Lower leg skin (tissue), 4 donors: Measurements from ENCODE around the gene DIAPH1. TPM values are rescaled to one million over a fixed set of nuclear protein-coding genes. Genes with fewer than 3 reads are reported as not detected.

Experiments used
- DNase-seq, 2 donors: peaks; one replicate each; pipeline ENCODE4 v3.0.0-alpha.2; 2019; ENCODE audit warnings: low spot score in 2 of 2
- H3K4me3 ChIP-seq: fragments of 200-600 bp; sonication (generic); 2 replicates; pipeline ENCODE4 v1.5.1; 2017; ENCODE audit warnings: mild to moderate bottlenecking, low read depth; ENCODE audit not compliant: poor library complexity, severe bottlenecking
- POLR2A ChIP-seq, 2 donors: fragments of 450-650 bp; IDR thresholded peaks; one replicate each; pipeline ENCODE4 v1.6.1; 2016 to 2017; ENCODE audit warnings: antibody characterized with exemption in 2 of 2, mild to moderate bottlenecking in 1 of 2, moderate library complexity in 1 of 2
- WGBS, 2 donors: methylation state at CpG; one replicate each; pipeline ENCODE4 v1.1.5; 2018; 5-methylcytosine and 5-hydroxymethylcytosine counted together
- intact Hi-C: fragments of 100-400 bp; cut with DNase I; formaldehyde crosslinking; loops from one replicate; pipeline ENCODE4 v1.15.0; 2023; ENCODE audit warnings: low total_unique reads
- total RNA-seq, 4 donors: library from RNA; depleted of rRNA; stranded (reverse); fragments of >200 nt; gene quantifications; one replicate each; pipeline ENCODE4 v1.1.0, GENCODE V29; 2016
- TF ChIP-seq, protein P1 (sequence below), 3 donors: fragments of 450-650 bp; IDR thresholded peaks; one replicate each; pipeline ENCODE4 v1.5.1; 2016; ENCODE audit warnings: antibody characterized with exemption in 3 of 3, mild to moderate bottlenecking in 3 of 3, moderate library complexity in 2 of 3

DIAPH1 gene
- total RNA-seq, 4 donors from 2014 or later = 64.9 to 101 (median 88.7) TPM

DNA sequence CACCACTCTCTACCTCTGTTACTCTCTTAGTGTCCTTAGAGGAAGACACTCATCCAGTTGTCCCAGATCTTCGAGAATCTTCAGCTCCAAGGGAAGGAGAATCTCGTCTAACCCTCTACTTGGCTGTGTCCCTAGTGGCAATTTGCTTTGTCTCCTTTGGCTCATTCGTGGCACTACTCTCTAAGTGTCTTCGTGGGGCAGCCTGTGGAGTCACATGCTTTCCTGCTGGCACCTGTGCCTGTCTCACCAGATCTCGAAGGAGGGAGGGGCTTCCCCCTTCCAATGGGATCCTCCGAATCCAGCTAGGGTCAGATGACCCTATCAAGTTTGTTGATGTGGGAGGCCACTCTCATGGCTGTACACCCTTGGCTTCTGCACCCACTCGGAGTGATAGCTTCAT, 131.7 kb downstream of the DIAPH1 start:
- no peak for TF ChIP-seq POLR2A (IDR thresholded peaks at IDR 0.05)
- TF ChIP-seq, protein P1, sequence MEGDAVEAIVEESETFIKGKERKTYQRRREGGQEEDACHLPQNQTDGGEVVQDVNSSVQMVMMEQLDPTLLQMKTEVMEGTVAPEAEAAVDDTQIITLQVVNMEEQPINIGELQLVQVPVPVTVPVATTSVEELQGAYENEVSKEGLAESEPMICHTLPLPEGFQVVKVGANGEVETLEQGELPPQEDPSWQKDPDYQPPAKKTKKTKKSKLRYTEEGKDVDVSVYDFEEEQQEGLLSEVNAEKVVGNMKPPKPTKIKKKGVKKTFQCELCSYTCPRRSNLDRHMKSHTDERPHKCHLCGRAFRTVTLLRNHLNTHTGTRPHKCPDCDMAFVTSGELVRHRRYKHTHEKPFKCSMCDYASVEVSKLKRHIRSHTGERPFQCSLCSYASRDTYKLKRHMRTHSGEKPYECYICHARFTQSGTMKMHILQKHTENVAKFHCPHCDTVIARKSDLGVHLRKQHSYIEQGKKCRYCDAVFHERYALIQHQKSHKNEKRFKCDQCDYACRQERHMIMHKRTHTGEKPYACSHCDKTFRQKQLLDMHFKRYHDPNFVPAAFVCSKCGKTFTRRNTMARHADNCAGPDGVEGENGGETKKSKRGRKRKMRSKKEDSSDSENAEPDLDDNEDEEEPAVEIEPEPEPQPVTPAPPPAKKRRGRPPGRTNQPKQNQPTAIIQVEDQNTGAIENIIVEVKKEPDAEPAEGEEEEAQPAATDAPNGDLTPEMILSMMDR (IDR thresholded peaks at IDR 0.05) = no peak
- intact Hi-C loops = no loop called here
- DNase-seq = peak in 1 of 2 donors; percentile 76
- H3K4me3 ChIP-seq = no peak overlapping the region
- WGBS, 2 donors = 80 to 90% methylated on average over 7 of the region's 7 CpGs

DNA sequence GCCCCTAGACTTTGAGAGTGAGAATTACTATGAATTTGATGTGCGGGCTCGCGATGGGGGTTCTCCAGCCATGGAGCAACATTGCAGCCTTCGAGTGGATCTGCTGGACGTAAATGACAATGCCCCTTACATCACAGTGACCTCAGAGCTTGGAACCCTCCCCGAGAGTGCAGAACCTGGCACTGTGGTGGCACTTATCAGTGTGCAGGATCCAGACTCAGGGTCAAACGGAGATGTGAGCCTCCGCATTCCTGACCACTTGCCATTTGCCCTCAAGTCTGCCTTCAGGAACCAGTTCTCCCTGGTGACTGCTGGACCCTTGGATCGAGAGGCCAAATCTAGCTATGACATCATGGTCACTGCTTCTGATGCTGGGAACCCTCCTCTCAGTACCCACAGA, 132.7 kb downstream of the DIAPH1 start:
- intact Hi-C loops = no loop called here
- TF ChIP-seq POLR2A (IDR thresholded peaks at IDR 0.05) = no peak
- TF ChIP-seq, protein P1 (IDR thresholded peaks at IDR 0.05) = no peak
- WGBS, 2 donors = 90 to 92% methylated on average over 9 of the region's 9 CpGs
- no peak for DNase-seq
- H3K4me3 ChIP-seq = no peak overlapping the region

DNA sequence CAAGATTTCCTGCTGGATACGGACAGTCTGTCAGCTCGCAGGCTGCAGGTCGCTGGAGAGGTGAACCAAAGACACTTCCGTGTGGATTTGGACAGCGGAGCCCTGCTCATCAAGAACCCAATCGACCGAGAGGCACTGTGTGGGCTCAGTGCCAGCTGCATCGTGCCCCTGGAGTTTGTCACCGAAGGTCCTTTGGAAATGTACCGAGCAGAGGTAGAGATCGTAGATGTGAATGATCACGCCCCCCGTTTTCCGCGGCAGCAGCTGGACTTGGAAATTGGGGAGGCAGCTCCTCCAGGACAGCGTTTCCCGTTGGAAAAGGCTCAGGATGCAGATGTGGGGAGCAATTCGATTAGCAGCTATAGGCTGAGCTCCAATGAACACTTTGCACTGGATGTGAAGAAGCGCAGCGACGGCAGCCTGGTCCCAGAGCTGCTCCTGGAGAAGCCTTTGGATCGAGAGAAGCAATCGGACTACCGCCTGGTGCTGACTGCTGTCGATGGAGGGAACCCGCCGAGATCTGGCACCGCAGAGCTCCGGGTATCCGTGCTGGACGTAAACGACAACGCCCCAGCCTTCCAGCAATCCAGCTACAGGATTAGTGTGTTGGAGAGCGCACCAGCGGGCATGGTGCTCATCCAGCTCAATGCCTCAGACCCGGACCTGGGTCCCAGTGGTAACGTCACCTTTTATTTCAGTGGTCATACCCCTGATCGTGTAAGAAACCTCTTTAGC, 133.3 kb downstream of the DIAPH1 start:
- no peak overlapping the region for H3K4me3 ChIP-seq
- no peak for TF ChIP-seq POLR2A (IDR thresholded peaks at IDR 0.05)
- TF ChIP-seq, protein P1 (IDR thresholded peaks at IDR 0.05) = no peak
- WGBS, 2 donors = 62 to 67% methylated on average over 31 to 38 of the region's 38 CpGs
- intact Hi-C loops = no loop called here
- no peak for DNase-seq

DNA sequence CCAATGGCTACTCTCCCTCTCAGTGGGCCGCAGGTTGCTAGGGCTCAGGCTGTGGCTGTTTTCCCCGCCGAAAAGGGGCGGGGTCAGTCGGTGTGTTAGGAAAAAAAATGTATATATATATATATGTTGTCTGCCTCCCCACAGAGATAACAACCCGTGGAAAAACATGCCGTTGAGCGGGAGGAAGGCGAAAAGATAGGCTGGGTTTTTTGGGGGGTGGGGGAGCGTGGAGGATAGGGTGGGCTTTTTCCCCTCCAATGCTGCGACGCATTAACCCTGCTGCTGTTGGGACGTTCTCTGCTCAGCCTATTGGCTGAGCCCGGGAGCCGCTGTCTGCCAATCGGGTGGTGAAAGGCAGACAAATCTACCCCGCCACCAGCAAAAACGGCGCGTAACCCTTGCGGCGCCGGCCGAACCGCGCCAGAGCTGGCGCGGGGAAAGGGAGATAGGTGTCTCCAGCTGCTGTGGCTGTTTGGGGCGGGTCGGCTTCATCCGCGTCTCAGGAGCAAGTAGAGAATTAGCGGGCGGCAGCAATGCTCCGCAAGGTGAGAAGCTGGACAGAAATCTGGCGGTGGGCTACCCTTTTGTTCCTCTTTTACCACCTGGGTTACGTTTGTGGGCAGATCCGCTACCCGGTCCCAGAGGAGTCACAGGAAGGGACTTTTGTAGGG, 134.0 kb downstream of the DIAPH1 start, which contains the start of gene PCDHGC4:
Gene PCDHGC4, plus strand, starts transcription at position 390 of the 671 bp plus-strand sequence. Its CDS starts 144 bp downstream, at position 534.
- DNase-seq = no peak
- intact Hi-C loops = no loop called here

DNA sequence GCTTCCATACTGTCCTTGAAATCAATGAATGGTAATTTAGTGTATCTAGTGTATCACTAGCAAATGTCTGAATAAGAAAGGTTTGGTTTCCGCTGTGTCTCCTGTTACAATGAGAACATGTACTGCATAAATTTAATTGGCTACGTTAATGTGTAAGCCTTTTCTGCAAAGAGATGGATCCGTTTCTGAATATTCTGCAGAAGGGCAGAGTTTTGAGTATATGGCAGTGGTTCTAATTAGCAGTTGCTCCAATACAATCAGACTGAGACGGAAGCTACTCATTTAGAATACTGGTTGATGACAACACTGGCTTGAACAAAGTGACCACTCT, 134.5 kb downstream of the DIAPH1 start:
- intact Hi-C loops = no loop called here
- DNase-seq = no peak
- H3K4me3 ChIP-seq = peak overlapping the region; percentile 4
- WGBS, 2 donors = 15 to 22% methylated on average over 4 of the region's 4 CpGs
- TF ChIP-seq, protein P1 (IDR thresholded peaks at IDR 0.05) = no peak
- TF ChIP-seq POLR2A (IDR thresholded peaks at IDR 0.05) = no peak

More for the DNA sequence above, 134.0 kb downstream of the DIAPH1 start, which contains the start of gene PCDHGC4:
- WGBS, 2 donors = 4 to 11% methylated on average over 36 of the region's 39 CpGs
- TF ChIP-seq, protein P1 (IDR thresholded peaks at IDR 0.05) = no peak
- TF ChIP-seq POLR2A (IDR thresholded peaks at IDR 0.05) = no peak
- H3K4me3 ChIP-seq = peak within 1 kb of the TSS; percentile 4
